GM12875 (cell line): ENCODE measurements around the gene PHRF1.
"Not testable (repeated sequence)": the region's sequence is repeated elsewhere in the genome, so short reads cannot be mapped to it uniquely, and the experiment has no call there.

Experiments
- H3K4me3 ChIP-seq: one replicate; pipeline ENCODE4 v1.5.1; 2011; ENCODE audit warnings: low read depth, low read length, control low read depth
- CTCF ChIP-seq: IDR thresholded peaks from 2 replicates; pipeline ENCODE4 v1.5.1; 2011; ENCODE audit warnings: low read depth, mild to moderate bottlenecking, control low read depth, inconsistent platforms, low read length, moderate library complexity, borderline replicate concordance; ENCODE audit not compliant: insufficient read depth

The PHRF1 gene

GRCh38 chr11:645536-645935, 69.3 kb downstream of the PHRF1 start:
- no peak overlapping the region for H3K4me3 ChIP-seq
- no peak for TF ChIP-seq CTCF

GRCh38 chr11:646214-646613, 69.9 kb downstream of the PHRF1 start:
- no peak for TF ChIP-seq CTCF
- H3K4me3 ChIP-seq, result no peak overlapping the region

GRCh38 chr11:647672-648158, 71.4 kb downstream of the PHRF1 start:
- H3K4me3 ChIP-seq, result not testable (repeated sequence)

GRCh38 chr11:650482-650881, 74.2 kb downstream of the PHRF1 start:
- H3K4me3 ChIP-seq, result no peak overlapping the region
- TF ChIP-seq CTCF, result no peak

- not testable (repeated sequence) for H3K4me3 ChIP-seq
Measured at GRCh38 chr11:653136-653535, 76.9 kb downstream of the PHRF1 start.

GRCh38 chr11:653837-654236, 77.6 kb downstream of the PHRF1 start:
- H3K4me3 ChIP-seq, result no peak overlapping the region
- TF ChIP-seq CTCF, result no peak

GRCh38 chr11:654444-654843, 78.2 kb downstream of the PHRF1 start:
- not testable (repeated sequence) for H3K4me3 ChIP-seq

GRCh38 chr11:655036-655726, 78.9 kb downstream of the PHRF1 start:
- no peak overlapping the region for H3K4me3 ChIP-seq
- TF ChIP-seq CTCF, result no peak

GRCh38 chr11:656426-656825, 80.2 kb downstream of the PHRF1 start:
- H3K4me3 ChIP-seq, result no peak overlapping the region
- TF ChIP-seq CTCF, result no peak
